K562 (cell line): Measurements from ENCODE around the gene IP6K3. TPM values are rescaled to one million over a fixed set of nuclear protein-coding genes. Genes with fewer than 3 reads are reported as not detected.

Source experiments
- ATAC-seq: fragments of 200-7000 bp; cut with Tn5 transposase; 3 replicates; pipeline ENCODE4 v1.9.1; 2020; ENCODE audit warnings: moderate library complexity
- BruUV-seq: library from RNA; stranded (reverse); fragments of 400-500 nt; replicated peaks from 2 replicates; lab custom pipeline; 2021; lab: Mats Ljungman, UMichigan
- CTCF ChIA-PET: fragments of 300-600 bp; formaldehyde crosslinking; extraction: SDS; loops from one replicate; lab custom pipeline; 2021; ENCODE audit warnings: low intra/inter-chr PET ratio; lab: Yijun Ruan, JAX
- POLR2A ChIA-PET: fragments of 300-600, 350-650 bp; sonication (Branson Sonifier 250); formaldehyde crosslinking; extraction: SDS; loops from one replicate; lab custom pipeline; 2021; ENCODE audit warnings: antibody characterized with exemption, inconsistent platforms; lab: Yijun Ruan, JAX
- DNase-seq, 4 experiments: peaks; one replicate each; pipeline versions ENCODE4 v3.0.0 to v3.0.0-alpha.2; 2011 to 2018; ENCODE audit warnings: low spot score in 3 of 4, mixed read lengths in 3 of 4; ENCODE audit errors: extremely low read depth in 1 of 4
- FAIRE-seq: peaks from 2 replicates; lab custom pipeline; 2011; peaks lifted over from hg19 to GRCh38; lab: Jason Lieb, UNC
- H2AFZ ChIP-seq: 2 replicates; pipeline ENCODE4 v1.6.0; 2011; ENCODE audit warnings: low read depth, low read length, control low read depth, inconsistent platforms
- H3K27ac ChIP-seq: fragments of 200-600 bp; 3 replicates; pipeline ENCODE4 v1.8.0; 2011; ENCODE audit warnings: low read depth, mild to moderate bottlenecking, control low read depth, inconsistent platforms, low read length, moderate library complexity, mixed read lengths; ENCODE audit errors: extremely low read depth
- H3K27me3 ChIP-seq, 2 experiments: fragments of 300-600 bp in 1 of 2; 2 replicates in 1 of 2; 3 replicates in 1 of 2; pipeline versions ENCODE4 v1.6.0 to v1.8.0; 2011; ENCODE audit warnings: inconsistent platforms in 2 of 2, low read length in 2 of 2, mild to moderate bottlenecking in 1 of 2, mixed read lengths in 1 of 2, moderate library complexity in 1 of 2; ENCODE audit not compliant: control insufficient read depth in 2 of 2, insufficient read depth in 2 of 2
- H3K36me3 ChIP-seq: fragments of 300-600 bp; 3 replicates; pipeline ENCODE4 v1.8.0; 2011; ENCODE audit warnings: mild to moderate bottlenecking, low read length, inconsistent platforms; ENCODE audit not compliant: control insufficient read depth, insufficient read depth
- H3K4me1 ChIP-seq, 2 experiments: fragments of 200-600 bp in 1 of 2; replicated peaks in 1 of 2; 2 replicates in 1 of 2; 3 replicates in 1 of 2; pipeline versions ENCODE4 v1.5.1 to v1.8.0; 2011; ENCODE audit warnings: inconsistent platforms in 2 of 2, low read length in 2 of 2, mild to moderate bottlenecking in 1 of 2, mixed read lengths in 1 of 2, moderate library complexity in 1 of 2; ENCODE audit not compliant: control insufficient read depth in 2 of 2, insufficient read depth in 2 of 2
- H3K4me2 ChIP-seq: 2 replicates; pipeline ENCODE4 v1.6.1; 2011; ENCODE audit warnings: low read length, control low read depth, inconsistent platforms, mixed read lengths; ENCODE audit not compliant: insufficient read depth
- H3K4me3 ChIP-seq: fragments of 200-600 bp; sonication (generic), shearing (Covaris generic); 2 replicates; pipeline ENCODE4 v1.5.1; 2016; ENCODE audit warnings: control low read depth, inconsistent platforms
- H3K79me2 ChIP-seq: fragments of 200-600 bp; 3 replicates; pipeline ENCODE4 v1.8.0; 2011; ENCODE audit warnings: low read length, inconsistent platforms; ENCODE audit not compliant: control insufficient read depth, insufficient read depth
- H3K9ac ChIP-seq, 2 experiments: 2 replicates each; pipeline versions ENCODE4 v1.6.0 to v1.6.1; 2011; ENCODE audit warnings: low read depth in 2 of 2, low read length in 2 of 2, control low read depth in 1 of 2, inconsistent platforms in 1 of 2, mild to moderate bottlenecking in 1 of 2, mixed read lengths in 1 of 2; ENCODE audit not compliant: insufficient read depth in 1 of 2
- H3K9me1 ChIP-seq: one replicate; pipeline ENCODE4 v1.6.0; 2011; ENCODE audit warnings: inconsistent platforms, mild to moderate bottlenecking, low read length, moderate library complexity; ENCODE audit not compliant: control insufficient read depth, insufficient read depth
- H3K9me3 ChIP-seq: replicated peaks from 2 replicates; pipeline ENCODE4 v1.5.1; 2011; ENCODE audit warnings: low read depth, low read length, inconsistent platforms; ENCODE audit not compliant: control insufficient read depth, insufficient read depth
- H4K20me1 ChIP-seq: replicated peaks from 2 replicates; pipeline ENCODE4 v1.6.1; 2011; ENCODE audit warnings: low read length, inconsistent platforms, mixed read lengths; ENCODE audit not compliant: control insufficient read depth, insufficient read depth
- ETV1 ChIP-seq: fragments of 450-650 bp; conservative IDR thresholded peaks from 2 replicates; pipeline ENCODE4 v1.6.1; 2016; ENCODE audit warnings: missing genetic modification characterization, control low read depth, low read depth, missing compliant biosample characterization
- NCOA4 ChIP-seq: fragments of 450-650 bp; IDR thresholded peaks from 2 replicates; pipeline ENCODE4 v1.6.1; 2018; ENCODE audit warnings: mild to moderate bottlenecking; ENCODE audit not compliant: partially characterized antibody
- NELFE ChIP-seq: IDR thresholded peaks from 2 replicates; pipeline ENCODE4 v1.6.1; 2011; ENCODE audit warnings: mild to moderate bottlenecking; ENCODE audit not compliant: insufficient read depth, insufficient read length
- SIRT6 ChIP-seq: IDR thresholded peaks from one replicate; pipeline ENCODE4 v1.6.1; 2012; ENCODE audit warnings: low read depth, mild to moderate bottlenecking, control low read depth, inconsistent platforms, low read length, moderate library complexity
- SP1 ChIP-seq: sonication (generic); formaldehyde crosslinking; IDR thresholded peaks from 2 replicates; pipeline ENCODE4 v1.8.1; 2022; ENCODE audit warnings: mild to moderate bottlenecking, missing genetic modification reagents
- ZNF639 ChIP-seq, 2 experiments: fragments of 200-800 bp in 1 of 2; sonication (Bioruptor generic) in 1 of 2; sonication (generic) in 1 of 2; formaldehyde crosslinking in 1 of 2; IDR thresholded peaks in 1 of 2; conservative IDR thresholded peaks in 1 of 2; 2 replicates each; pipeline versions ENCODE4 v1.5.0 to v1.6.1; 2016 to 2020; ENCODE audit warnings: missing compliant biosample characterization in 1 of 2, missing genetic modification characterization in 1 of 2, missing genetic modification reagents in 1 of 2
- WGBS: fragments of 100-300 bp; shearing (Covaris generic); methylation state at CpG from one replicate; pipeline ENCODE4 v1.1.6; 2016; ENCODE audit warnings: low coverage, mixed read lengths; ENCODE audit not compliant: insufficient coverage; ENCODE audit errors: missing lambda C conversion rate; 5-methylcytosine and 5-hydroxymethylcytosine counted together
- in situ Hi-C: fragments of 300-500 bp; cut with MboI; formaldehyde crosslinking; loops from 4 replicates; pipeline ENCODE4 v1.15.0; 2018; ENCODE audit warnings: inconsistent platforms, mixed read lengths
- intact Hi-C: fragments of 100-400 bp; cut with micrococcal nuclease; formaldehyde crosslinking; loops from 2 replicates; pipeline ENCODE4 v1.14.2; 2022
- polyA plus RNA-seq, 8 experiments: library from polyadenylated mRNA; depleted of rRNA in 4 of 8; stranded (reverse) in 5 of 8; unstranded in 3 of 8; fragments of >200 nt; fragmentation: Nextera tagmentation in 2 of 8; fragmentation: Illumina TruSeq in 1 of 8; extraction: Ambion mirVana in 2 of 8; extraction: Trizol in 1 of 8; gene quantifications; 2 replicates each; pipeline versions ENCODE4 v1.2.1 to v1.2.3, GENCODE V29; 2011 to 2014; ENCODE audit warnings: inconsistent platforms in 1 of 8, missing spikeins in 1 of 8
- total RNA-seq, 7 experiments: library from RNA; depleted of rRNA in 6 of 7; stranded (reverse); fragments of >200 nt in 6 of 7; fragmentation: Illumina TruSeq in 2 of 7; extraction: Trizol in 2 of 7; gene quantifications; 2 replicates each; pipeline versions ENCODE4 v1.2.1 to v1.2.3, GENCODE V29; 2011 to 2021; ENCODE audit warnings: low replicate concordance in 1 of 7

IP6K3 gene
- total and polyA plus RNA-seq, 9 of the 15 experiments (the other 6 are each of a cell fraction or from before 2014, with no cell fraction given): not detected

DNA sequence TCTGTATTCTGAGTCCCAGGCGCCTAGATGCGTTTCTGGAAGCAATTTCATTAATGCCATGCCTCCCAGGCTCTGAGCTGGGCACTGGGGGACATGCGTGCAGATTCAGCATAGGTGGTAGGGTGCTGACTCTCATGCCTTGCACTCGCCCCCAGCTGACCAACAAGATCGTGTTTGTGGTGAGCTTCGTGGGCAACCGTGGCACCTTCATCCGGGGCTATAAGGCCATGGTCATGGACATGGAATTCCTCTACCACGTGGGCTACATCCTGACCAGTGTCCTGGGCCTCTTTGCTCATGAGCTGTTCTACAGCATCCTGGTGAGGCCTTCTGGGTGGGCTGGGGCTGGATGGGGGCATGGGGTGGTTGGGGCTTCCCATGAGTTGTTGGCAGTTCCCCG, 56.8 kb downstream of the IP6K3 start:
- peaks cover 5 to 25% of the 10 kb centered on the region in 2 experiments; a peak in 4 of 5 replicates for H3K4me1 ChIP-seq
- no peaks in the 10 kb centered on the region for H3K9me1 ChIP-seq
- ATAC-seq (no peak), DNase-seq (no peak), FAIRE-seq (no peak)
- 91% methylated on average over 10 of the region's 10 CpGs for WGBS
- H3K4me3 ChIP-seq: no peak overlapping the region
- in situ Hi-C loops: no loop called here
- no peaks in the 10 kb centered on the region for H3K9me3 ChIP-seq
- intact Hi-C loops: no loop called here
- H4K20me1 ChIP-seq: peaks cover 9% of the 10 kb centered on the region; the same call in 1 of the 2 replicates
- H3K36me3 ChIP-seq: peaks cover 98% of the 10 kb centered on the region; the same call in 2 of the 3 replicates
- TF ChIP-seq NCOA4 (no peak), NELFE (no peak), SIRT6 (no peak), SP1 (CRISPR knock-in tag) (no peak), ETV1 (tag) (no peak), ZNF639 (CRISPR knock-in tag; conservative IDR thresholded peaks at IDR 0.05 in 1 of 2, IDR thresholded peaks at IDR 0.05 in 1 of 2) (no peak)
- H3K4me2 ChIP-seq: no peak overlapping the region
- H3K9ac ChIP-seq: no peak overlapping the region
- ChIA-PET CTCF (no interaction called here), POLR2A (interaction anchor here (1.0 to 1.5 kb wide), 3 partner anchors 11 to 21 kb away, joined by 4 to 6 read pairs (median 5); partner anchors contain the start of gene UQCC2)
- no peak overlapping the region for H2AFZ ChIP-seq
- no peaks in the 10 kb centered on the region for H3K79me2 ChIP-seq
- BruUV-seq: no TSS peak
- H3K27ac ChIP-seq: no peak overlapping the region
- H3K27me3 ChIP-seq: no peaks in the 10 kb centered on the region
